GM23338 (cell line): Measurements from ENCODE around the gene OR7A5.

Experiments
- CREB1 ChIP-seq: fragments of 250-450 bp; sonication (Bioruptor Pico); IDR thresholded peaks from 2 replicates; pipeline ENCODE4 v1.5.0; 2020; ENCODE audit warnings: low read depth, mild to moderate bottlenecking, moderate library complexity
- EZH2 ChIP-seq: fragments of 200-600 bp; sonication (generic); IDR thresholded peaks from one replicate; pipeline ENCODE4 v1.8.0; 2017; ENCODE audit warnings: antibody characterized with exemption, mild to moderate bottlenecking, low read depth; ENCODE audit not compliant: unreplicated experiment
- EZH2phosphoT487 ChIP-seq: fragments of 200-600 bp; sonication (generic); IDR thresholded peaks from one replicate; pipeline ENCODE4 v1.8.1; 2018; ENCODE audit warnings: antibody characterized with exemption; ENCODE audit not compliant: unreplicated experiment
- JUNB ChIP-seq: IDR thresholded peaks from one replicate; pipeline ENCODE4 v1.6.1; 2016; ENCODE audit warnings: antibody characterized with exemption; ENCODE audit not compliant: unreplicated experiment
- NANOG ChIP-seq: IDR thresholded peaks from 2 replicates; pipeline ENCODE4 v1.6.1; 2016; ENCODE audit warnings: antibody characterized with exemption, borderline replicate concordance
- POLR2AphosphoS5 ChIP-seq: IDR thresholded peaks from 2 replicates; pipeline ENCODE4 v1.6.1; 2016; ENCODE audit warnings: antibody characterized with exemption, low read depth
- REST ChIP-seq: IDR thresholded peaks from one replicate; pipeline ENCODE4 v1.6.1; 2018; ENCODE audit warnings: antibody characterized with exemption; ENCODE audit not compliant: unreplicated experiment
- ZNF114 ChIP-seq: fragments of 250-450 bp; sonication (Bioruptor Pico); IDR thresholded peaks from 2 replicates; pipeline ENCODE4 v1.5.0; 2020; ENCODE audit warnings: mild to moderate bottlenecking, moderate library complexity
- TF ChIP-seq, protein P1 (sequence below), 2 experiments: fragments of 200-600 bp in 1 of 2; sonication (generic) in 1 of 2; conservative IDR thresholded peaks; 2 replicates each; pipeline versions ENCODE4 v1.5.1 to v1.6.1; 2016 to 2017; ENCODE audit warnings: antibody characterized with exemption in 2 of 2, low read depth in 2 of 2, mild to moderate bottlenecking in 2 of 2, moderate library complexity in 1 of 2

DNA sequence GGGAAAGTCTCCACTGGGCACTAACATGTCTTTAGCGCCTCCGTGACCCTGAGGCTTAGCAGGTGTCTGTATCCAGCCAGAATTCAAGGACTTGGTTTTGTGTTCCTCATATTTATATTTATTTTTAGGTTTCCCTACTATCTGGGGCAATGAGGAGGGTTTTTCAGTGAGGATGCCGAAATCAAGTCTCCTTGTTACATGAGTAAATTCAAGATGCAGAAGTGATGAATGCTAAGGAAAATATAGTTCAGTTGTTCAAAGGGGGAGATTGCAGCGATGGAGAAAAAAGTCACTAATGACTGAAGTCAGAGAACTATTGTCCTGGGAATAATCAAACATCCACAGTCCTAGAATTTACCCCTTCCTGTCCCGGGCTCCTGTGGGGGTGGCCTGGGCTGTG, 55.8 kb downstream of the OR7A5 start:
- TF ChIP-seq REST (no peak), NANOG (no peak), POLR2AphosphoS5 (no peak), EZH2 (no peak), EZH2phosphoT487 (no peak), JUNB (no peak), ZNF114 (CRISPR knock-in tag) (no peak), CREB1 (no peak)
- TF ChIP-seq, protein P1, sequence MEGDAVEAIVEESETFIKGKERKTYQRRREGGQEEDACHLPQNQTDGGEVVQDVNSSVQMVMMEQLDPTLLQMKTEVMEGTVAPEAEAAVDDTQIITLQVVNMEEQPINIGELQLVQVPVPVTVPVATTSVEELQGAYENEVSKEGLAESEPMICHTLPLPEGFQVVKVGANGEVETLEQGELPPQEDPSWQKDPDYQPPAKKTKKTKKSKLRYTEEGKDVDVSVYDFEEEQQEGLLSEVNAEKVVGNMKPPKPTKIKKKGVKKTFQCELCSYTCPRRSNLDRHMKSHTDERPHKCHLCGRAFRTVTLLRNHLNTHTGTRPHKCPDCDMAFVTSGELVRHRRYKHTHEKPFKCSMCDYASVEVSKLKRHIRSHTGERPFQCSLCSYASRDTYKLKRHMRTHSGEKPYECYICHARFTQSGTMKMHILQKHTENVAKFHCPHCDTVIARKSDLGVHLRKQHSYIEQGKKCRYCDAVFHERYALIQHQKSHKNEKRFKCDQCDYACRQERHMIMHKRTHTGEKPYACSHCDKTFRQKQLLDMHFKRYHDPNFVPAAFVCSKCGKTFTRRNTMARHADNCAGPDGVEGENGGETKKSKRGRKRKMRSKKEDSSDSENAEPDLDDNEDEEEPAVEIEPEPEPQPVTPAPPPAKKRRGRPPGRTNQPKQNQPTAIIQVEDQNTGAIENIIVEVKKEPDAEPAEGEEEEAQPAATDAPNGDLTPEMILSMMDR (conservative IDR thresholded peaks at IDR 0.05; ENCODE audit: low read depth in 2 of 2): no peak
